HepG2 (cell line): ENCODE results near the gene PAIP2. TPM values are rescaled to one million over a fixed set of nuclear protein-coding genes. Genes with fewer than 3 reads are reported as not detected.

ENCODE experiments used
- ARNT ChIP-seq: fragments of 450-650 bp; IDR thresholded peaks from 2 replicates; pipeline ENCODE4 v1.6.1; 2017
- GTF3A ChIP-seq: sonication (generic); formaldehyde crosslinking; conservative IDR thresholded peaks from 2 replicates; pipeline ENCODE4 v1.4.0; 2020; ENCODE audit warnings: mild to moderate bottlenecking, missing genetic modification reagents
- HOXD1 ChIP-seq: sonication (generic); formaldehyde crosslinking; IDR thresholded peaks from 2 replicates; pipeline ENCODE4 v1.5.0; 2020; ENCODE audit warnings: missing genetic modification reagents
- MEF2D ChIP-seq: sonication (generic); formaldehyde crosslinking; IDR thresholded peaks from 2 replicates; pipeline ENCODE4 v1.5.1; 2020; ENCODE audit warnings: mild to moderate bottlenecking, missing genetic modification reagents
- ZFAT ChIP-seq: sonication (generic); formaldehyde crosslinking; conservative IDR thresholded peaks from 2 replicates; pipeline ENCODE4 v1.8.1; 2023; ENCODE audit warnings: missing genetic modification reagents, inconsistent platforms
- ZNF564 ChIP-seq: sonication (generic); formaldehyde crosslinking; IDR thresholded peaks from 2 replicates; pipeline ENCODE4 v1.8.1; 2023; ENCODE audit warnings: mild to moderate bottlenecking, missing genetic modification reagents
- ZNF737 ChIP-seq: sonication (generic); formaldehyde crosslinking; IDR thresholded peaks from 2 replicates; pipeline ENCODE4 v1.5.0; 2020; ENCODE audit warnings: missing genetic modification reagents, mild to moderate bottlenecking, borderline replicate concordance
- ZNF879 ChIP-seq: sonication (generic); formaldehyde crosslinking; IDR thresholded peaks from 2 replicates; pipeline ENCODE4 v1.8.1; 2023; ENCODE audit warnings: missing genetic modification reagents
- polyA plus RNA-seq, 8 experiments: library from polyadenylated mRNA; depleted of rRNA in 3 of 8; stranded (reverse) in 7 of 8; unstranded in 1 of 8; fragments of >200 nt; fragmentation: Illumina TruSeq in 4 of 8; extraction: Trizol in 4 of 8; gene quantifications; 2 replicates each; pipeline versions ENCODE4 v1.2.1 to v1.2.3, GENCODE V29; 2011 to 2016; ENCODE audit warnings: low read depth in 4 of 8, missing spikeins in 1 of 8, mixed read lengths in 1 of 8; ENCODE audit not compliant: insufficient read depth in 1 of 8
- total RNA-seq, 5 experiments: library from RNA; depleted of rRNA; stranded (reverse); fragments of >200 nt; fragmentation: Illumina TruSeq; extraction: Trizol; gene quantifications; 2 replicates each; pipeline ENCODE4 v1.2.3, GENCODE V29; 2016; ENCODE audit warnings: low read depth in 1 of 5
- TF ChIP-seq, protein P1 (sequence below): sonication (generic); formaldehyde crosslinking; IDR thresholded peaks from 2 replicates; pipeline ENCODE4 v1.4.0; 2020; ENCODE audit warnings: mild to moderate bottlenecking, missing genetic modification reagents
- TF ChIP-seq, protein P2 (sequence below): sonication (generic); formaldehyde crosslinking; IDR thresholded peaks from 2 replicates; pipeline ENCODE4 v1.8.0; 2022; ENCODE audit warnings: low read depth, missing genetic modification reagents
- TF ChIP-seq, protein P3 (sequence below): sonication (generic); formaldehyde crosslinking; IDR thresholded peaks from 2 replicates; pipeline ENCODE4 v1.4.0; 2020; ENCODE audit warnings: mild to moderate bottlenecking, missing genetic modification reagents
- TF ChIP-seq, protein P4 (sequence below): sonication (generic); formaldehyde crosslinking; IDR thresholded peaks from 2 replicates; pipeline ENCODE4 v1.5.0; 2020; ENCODE audit warnings: missing genetic modification reagents
- TF ChIP-seq, protein P5 (sequence below): sonication (generic); formaldehyde crosslinking; IDR thresholded peaks from 2 replicates; pipeline ENCODE4 v1.9.0; 2021; ENCODE audit warnings: missing genetic modification reagents, mild to moderate bottlenecking, borderline replicate concordance
- TF ChIP-seq, protein P6 (sequence below): sonication (generic); formaldehyde crosslinking; IDR thresholded peaks from 2 replicates; pipeline ENCODE4 v1.5.0; 2020; ENCODE audit warnings: mild to moderate bottlenecking, missing genetic modification reagents, borderline replicate concordance

The PAIP2 gene
- total and polyA plus RNA-seq, 2 of the 13 experiments (the other 11 are each of a cell fraction or from before 2014, with no cell fraction given) = 61.5 to 76.3 TPM

DNA sequence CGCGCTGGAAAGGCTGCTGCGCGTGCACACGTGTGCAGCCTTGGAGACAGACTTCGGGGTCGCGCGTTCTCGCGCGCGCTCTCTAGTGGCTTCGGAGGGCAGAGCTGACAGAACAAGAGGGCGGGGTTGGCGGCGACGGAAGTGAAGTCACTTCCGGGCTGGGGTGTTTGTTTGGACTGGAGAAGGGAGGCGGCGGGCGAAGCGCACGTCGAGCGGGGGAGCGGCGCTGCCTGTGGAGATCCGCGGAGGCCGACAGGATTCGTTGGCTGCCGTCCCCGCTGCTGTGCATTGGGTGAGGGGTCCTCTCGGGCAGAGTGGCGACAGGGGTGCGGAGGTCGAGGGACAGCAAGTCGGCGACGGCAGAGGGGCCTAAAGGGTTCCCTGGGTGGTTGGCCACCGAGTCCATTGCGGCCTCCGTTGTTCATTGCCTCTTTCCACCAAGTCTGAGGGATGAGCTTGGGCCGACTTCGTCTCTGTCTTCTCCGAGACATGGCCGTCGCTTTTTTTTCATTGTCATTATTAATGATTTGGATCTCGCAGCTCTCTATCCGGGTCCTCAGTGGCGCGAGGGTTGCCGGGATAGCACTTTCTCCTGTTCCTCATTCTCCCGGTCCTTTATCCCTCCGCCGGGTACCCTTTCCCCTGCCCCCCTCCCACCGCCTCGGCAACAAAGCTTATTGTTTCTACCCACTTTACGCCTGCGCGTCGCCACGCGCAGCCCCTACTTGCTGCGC is at the start of gene PAIP2 (continued):
- TF ChIP-seq, protein P1, sequence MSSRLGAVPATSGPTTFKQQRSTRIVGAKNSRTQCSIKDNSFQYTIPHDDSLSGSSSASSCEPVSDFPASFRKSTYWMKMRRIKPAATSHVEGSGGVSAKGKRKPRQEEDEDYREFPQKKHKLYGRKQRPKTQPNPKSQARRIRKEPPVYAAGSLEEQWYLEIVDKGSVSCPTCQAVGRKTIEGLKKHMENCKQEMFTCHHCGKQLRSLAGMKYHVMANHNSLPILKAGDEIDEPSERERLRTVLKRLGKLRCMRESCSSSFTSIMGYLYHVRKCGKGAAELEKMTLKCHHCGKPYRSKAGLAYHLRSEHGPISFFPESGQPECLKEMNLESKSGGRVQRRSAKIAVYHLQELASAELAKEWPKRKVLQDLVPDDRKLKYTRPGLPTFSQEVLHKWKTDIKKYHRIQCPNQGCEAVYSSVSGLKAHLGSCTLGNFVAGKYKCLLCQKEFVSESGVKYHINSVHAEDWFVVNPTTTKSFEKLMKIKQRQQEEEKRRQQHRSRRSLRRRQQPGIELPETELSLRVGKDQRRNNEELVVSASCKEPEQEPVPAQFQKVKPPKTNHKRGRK (CRISPR knock-in tag) = no peak
- TF ChIP-seq HOXD1 (CRISPR knock-in tag) (0 out of 2 replicates have a peak, but pooled peaks have one; percentile 35), ARNT (no peak), ZFAT (CRISPR knock-in tag) (no peak), ZNF737 (CRISPR knock-in tag) (no peak), ZNF564 (CRISPR knock-in tag) (0 out of 2 replicates have a peak, but pooled peaks have one; percentile 40), GTF3A (CRISPR knock-in tag) (peak; percentile 74; the same call in 1 of the 2 replicates), MEF2D (CRISPR knock-in tag) (peak; percentile 29; the same call in 1 of the 2 replicates), ZNF879 (CRISPR knock-in tag) (0 out of 2 replicates have a peak, but pooled peaks have one; percentile 23)
- TF ChIP-seq, protein P2, sequence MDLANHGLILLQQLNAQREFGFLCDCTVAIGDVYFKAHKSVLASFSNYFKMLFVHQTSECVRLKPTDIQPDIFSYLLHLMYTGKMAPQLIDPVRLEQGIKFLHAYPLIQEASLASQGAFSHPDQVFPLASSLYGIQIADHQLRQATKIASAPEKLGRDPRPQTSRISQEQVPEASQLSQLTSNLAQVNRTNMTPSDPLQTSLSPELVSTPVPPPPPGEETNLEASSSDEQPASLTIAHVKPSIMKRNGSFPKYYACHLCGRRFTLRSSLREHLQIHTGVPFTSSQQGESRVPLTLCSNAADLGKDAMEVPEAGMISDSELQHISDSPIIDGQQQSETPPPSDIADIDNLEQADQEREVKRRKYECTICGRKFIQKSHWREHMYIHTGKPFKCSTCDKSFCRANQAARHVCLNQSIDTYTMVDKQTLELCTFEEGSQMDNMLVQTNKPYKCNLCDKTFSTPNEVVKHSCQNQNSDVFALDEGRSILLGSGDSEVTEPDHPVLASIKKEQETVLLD (CRISPR knock-in tag) = no peak
- TF ChIP-seq, protein P3, sequence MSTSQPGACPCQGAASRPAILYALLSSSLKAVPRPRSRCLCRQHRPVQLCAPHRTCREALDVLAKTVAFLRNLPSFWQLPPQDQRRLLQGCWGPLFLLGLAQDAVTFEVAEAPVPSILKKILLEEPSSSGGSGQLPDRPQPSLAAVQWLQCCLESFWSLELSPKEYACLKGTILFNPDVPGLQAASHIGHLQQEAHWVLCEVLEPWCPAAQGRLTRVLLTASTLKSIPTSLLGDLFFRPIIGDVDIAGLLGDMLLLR (CRISPR knock-in tag) = peak; percentile 91
- TF ChIP-seq, protein P4, sequence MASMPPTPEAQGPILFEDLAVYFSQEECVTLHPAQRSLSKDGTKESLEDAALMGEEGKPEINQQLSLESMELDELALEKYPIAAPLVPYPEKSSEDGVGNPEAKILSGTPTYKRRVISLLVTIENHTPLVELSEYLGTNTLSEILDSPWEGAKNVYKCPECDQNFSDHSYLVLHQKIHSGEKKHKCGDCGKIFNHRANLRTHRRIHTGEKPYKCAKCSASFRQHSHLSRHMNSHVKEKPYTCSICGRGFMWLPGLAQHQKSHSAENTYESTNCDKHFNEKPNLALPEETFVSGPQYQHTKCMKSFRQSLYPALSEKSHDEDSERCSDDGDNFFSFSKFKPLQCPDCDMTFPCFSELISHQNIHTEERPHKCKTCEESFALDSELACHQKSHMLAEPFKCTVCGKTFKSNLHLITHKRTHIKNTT (CRISPR knock-in tag) = no peak
- TF ChIP-seq, protein P5, sequence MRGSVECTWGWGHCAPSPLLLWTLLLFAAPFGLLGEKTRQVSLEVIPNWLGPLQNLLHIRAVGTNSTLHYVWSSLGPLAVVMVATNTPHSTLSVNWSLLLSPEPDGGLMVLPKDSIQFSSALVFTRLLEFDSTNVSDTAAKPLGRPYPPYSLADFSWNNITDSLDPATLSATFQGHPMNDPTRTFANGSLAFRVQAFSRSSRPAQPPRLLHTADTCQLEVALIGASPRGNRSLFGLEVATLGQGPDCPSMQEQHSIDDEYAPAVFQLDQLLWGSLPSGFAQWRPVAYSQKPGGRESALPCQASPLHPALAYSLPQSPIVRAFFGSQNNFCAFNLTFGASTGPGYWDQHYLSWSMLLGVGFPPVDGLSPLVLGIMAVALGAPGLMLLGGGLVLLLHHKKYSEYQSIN = no peak
- TF ChIP-seq, protein P6, sequence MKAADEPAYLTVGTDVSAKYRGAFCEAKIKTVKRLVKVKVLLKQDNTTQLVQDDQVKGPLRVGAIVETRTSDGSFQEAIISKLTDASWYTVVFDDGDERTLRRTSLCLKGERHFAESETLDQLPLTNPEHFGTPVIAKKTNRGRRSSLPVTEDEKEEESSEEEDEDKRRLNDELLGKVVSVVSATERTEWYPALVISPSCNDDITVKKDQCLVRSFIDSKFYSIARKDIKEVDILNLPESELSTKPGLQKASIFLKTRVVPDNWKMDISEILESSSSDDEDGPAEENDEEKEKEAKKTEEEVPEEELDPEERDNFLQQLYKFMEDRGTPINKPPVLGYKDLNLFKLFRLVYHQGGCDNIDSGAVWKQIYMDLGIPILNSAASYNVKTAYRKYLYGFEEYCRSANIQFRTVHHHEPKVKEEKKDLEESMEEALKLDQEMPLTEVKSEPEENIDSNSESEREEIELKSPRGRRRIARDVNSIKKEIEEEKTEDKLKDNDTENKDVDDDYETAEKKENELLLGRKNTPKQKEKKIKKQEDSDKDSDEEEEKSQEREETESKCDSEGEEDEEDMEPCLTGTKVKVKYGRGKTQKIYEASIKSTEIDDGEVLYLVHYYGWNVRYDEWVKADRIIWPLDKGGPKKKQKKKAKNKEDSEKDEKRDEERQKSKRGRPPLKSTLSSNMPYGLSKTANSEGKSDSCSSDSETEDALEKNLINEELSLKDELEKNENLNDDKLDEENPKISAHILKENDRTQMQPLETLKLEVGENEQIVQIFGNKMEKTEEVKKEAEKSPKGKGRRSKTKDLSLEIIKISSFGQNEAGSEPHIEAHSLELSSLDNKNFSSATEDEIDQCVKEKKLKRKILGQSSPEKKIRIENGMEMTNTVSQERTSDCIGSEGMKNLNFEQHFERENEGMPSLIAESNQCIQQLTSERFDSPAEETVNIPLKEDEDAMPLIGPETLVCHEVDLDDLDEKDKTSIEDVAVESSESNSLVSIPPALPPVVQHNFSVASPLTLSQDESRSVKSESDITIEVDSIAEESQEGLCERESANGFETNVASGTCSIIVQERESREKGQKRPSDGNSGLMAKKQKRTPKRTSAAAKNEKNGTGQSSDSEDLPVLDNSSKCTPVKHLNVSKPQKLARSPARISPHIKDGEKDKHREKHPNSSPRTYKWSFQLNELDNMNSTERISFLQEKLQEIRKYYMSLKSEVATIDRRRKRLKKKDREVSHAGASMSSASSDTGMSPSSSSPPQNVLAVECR (CRISPR knock-in tag) = peak; percentile 91
